GM19238 (cell line): Measurements from ENCODE around the gene TBC1D9B.

Source experiments
- DNase-seq: peaks from one replicate; pipeline ENCODE4 v3.0.0; 2011; ENCODE audit warnings: low spot score; ENCODE audit not compliant: insufficient read length

The TBC1D9B gene

DNA sequence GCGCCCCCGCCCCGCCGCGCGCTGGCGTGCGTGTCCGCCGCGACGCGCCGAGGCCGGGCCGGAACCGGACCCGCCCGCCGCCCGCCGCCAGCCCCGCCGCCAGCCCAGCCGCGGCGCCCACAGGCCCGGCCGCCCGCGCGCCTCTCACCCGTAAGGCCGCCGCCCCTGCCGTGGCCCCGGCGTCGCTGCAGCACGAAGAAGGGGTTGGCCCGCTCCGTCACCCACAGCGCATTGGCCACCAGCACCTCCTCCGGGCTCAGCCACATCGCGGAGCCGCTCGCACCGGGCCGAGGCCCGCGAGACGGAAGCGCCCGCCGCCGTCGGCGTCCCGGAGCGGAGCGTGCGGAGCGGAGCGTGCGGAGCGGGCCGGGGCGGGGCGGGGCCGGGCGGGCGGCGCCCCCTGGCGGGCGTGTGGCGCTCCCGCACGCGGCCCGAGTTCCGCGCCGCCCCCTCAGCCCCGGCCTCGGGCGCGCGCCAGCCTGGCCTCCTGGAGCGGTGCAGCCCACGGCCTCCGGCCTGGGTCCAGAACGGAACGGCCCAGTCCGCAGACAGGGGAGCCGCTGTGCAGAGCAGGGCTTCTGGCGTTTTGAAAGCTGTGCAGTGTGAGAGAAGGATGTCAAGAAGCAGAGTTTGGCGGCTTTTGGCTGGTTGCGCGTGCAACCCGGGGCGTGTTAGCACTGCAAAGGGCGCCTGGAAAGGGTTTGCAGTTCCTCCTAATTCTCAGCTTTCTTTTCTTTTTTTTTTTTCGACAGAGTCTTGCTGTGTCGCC, at the start of gene TBC1D9B:
TSS of gene TBC1D9B (minus strand) at position 342 of the 769 bp plus-strand sequence. CDS start at position 266, 76 bp downstream.
- peak; percentile 72 for DNase-seq

GRCh38 chr5:179955630-179956029, 47.9 kb upstream of the TBC1D9B start:
- DNase-seq = no peak

GRCh38 chr5:179955062-179955461, 47.4 kb upstream of the TBC1D9B start:
- DNase-seq = no peak

DNA sequence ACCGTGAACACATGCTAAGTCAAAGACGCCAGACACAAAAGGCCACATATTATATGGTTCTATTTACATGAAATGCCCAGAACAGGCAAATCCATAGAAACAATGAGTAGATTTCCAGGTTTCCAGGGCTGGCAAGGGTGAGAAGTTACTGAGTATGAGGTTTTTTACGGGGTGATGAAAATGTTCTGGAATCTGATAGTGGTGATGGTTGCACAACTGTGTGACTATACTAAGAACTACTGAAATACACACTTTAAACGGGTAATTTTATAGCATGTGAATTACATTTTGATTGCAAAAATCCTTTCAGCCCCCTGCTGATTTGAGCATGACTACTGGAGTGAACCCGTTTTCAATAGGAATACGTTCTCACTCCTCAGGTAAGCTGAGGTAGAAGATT, 46.7 kb upstream of the TBC1D9B start:
- no peak for DNase-seq

GRCh38 chr5:179953987-179954386, 46.3 kb upstream of the TBC1D9B start:
- DNase-seq = no peak

GRCh38 chr5:179936976-179937681, 29.4 kb upstream of the TBC1D9B start:
- DNase-seq = no peak

DNA sequence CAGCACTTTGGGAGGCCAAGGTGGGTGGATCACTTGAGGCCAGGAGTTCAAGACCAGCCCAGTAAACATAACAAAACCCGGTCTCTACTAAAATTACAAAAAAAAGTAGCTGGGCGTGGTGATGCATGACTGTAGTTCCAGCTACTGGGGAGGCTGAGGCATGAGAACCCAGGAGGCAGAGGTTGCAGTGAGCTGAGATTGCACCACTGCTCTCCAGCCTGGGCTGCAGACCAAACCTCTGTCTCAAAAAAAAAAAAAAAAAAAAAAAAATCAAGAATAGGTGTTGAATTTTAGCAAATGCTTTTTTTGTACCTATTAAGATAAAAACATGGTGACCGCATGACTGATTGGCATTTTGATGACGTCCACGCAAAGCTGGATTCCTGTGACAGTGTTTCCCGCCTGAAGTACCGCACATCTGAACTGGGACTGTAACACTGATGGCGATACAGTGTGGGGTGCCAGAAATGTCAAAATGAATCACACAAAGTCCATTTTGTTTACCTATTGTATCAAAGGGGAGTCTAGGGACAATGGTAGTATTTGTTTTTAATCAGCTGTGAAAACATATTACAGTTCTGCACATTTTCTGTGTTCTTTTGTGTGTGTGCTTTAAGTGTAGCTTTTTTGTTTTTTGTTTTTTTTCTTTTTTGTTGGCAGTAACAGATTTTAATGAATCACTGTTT, 23.2 kb upstream of the TBC1D9B start:
- DNase-seq = no peak

DNA sequence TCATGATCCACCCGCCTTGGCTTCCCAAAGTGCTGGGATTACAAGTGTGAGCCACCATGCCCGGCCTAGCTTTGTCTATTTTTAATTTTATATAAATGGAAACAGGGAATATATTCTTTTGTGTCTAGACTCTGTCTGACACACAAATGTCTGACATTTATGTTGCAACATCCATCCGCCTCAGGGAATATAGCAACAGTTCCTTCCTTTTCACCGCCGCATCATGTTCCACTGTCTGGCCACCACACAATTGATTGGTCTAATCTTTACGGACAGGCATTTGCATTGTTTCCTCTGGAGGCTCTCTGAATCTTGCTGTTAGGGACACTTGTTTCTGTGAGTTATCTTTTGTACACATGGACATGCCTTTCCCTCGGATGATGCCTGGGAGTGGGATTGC, 20.1 kb upstream of the TBC1D9B start:
- DNase-seq = no peak

- no peak for DNase-seq
Measured at GRCh38 chr5:179926657-179927056, 19.0 kb upstream of the TBC1D9B start.

GRCh38 chr5:179923436-179923835, 15.7 kb upstream of the TBC1D9B start:
- no peak for DNase-seq

DNA sequence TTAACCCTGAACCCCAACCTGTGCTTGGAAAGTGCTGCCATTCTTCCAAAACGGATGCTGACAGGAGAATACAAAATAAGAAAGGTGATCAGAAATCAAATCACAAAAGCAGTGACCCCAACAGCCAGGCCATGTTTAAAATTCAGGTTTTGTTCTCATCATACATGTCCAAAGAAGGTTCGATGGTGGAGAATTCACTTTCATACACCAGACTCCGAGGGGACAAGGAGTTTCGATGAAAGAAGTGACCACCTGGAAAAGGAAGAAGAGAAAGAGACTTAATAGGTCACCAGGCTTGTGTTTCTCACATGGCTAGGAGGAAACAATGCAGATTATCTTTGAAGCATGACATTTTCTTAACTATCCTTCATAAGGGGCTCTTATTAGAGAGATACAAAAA, 12.5 kb upstream of the TBC1D9B start:
- DNase-seq = no peak

GRCh38 chr5:179919487-179920060, 11.9 kb upstream of the TBC1D9B start:
- no peak for DNase-seq

GRCh38 chr5:179918742-179919486, 11.2 kb upstream of the TBC1D9B start:
- DNase-seq = no peak

DNA sequence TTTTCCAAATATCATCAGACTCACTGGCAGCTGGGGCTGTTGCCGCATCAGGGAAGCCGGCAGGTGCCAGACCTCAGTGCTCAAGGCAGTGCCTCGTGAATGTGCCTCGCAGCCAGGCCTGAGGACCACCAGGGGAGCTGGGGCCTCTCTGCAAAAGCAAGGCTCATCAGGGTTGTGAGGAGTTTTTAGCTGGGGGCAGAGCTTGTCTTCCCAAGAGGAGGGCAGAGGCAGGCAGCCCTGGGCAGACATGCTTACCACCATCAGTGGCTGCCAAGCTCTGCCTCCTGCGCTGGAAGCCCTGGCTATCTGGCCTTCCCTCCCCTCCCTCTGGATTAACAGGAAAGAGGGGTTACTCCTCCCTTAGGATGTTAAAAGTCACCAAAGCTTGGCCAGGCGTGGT, 8.8 kb upstream of the TBC1D9B start:
- DNase-seq = no peak

DNA sequence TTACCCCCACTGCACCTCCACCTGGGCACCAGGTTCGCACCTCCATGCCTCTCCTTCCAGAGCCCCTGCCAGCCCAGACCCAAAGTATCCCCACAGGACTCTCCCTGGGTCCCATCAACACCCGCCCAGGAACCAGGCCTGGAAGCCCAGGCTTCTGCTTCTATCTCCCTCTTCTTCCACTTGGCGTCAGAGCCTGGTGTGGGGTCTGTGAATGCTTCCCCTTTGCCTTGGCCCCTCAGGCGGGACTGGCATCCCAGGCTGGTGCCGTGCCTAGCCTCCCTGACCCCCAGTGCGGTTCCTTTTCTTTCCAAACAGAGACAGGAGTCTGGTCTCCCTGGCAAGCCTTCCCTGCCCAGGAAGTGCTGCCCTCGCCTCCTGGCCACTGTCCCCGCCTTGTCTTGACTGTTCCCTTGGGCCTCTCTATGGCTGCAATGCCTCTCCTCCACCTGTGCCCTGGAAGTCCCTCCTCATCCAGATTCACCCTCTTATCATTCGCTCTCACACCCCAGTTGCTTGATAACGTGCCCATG, 7.8 kb upstream of the TBC1D9B start:
- DNase-seq = no peak

- no peak for DNase-seq
Measured at GRCh38 chr5:179914032-179914755, 6.5 kb upstream of the TBC1D9B start.

- DNase-seq = no peak
Measured at GRCh38 chr5:179913461-179913860, 5.8 kb upstream of the TBC1D9B start.

DNA sequence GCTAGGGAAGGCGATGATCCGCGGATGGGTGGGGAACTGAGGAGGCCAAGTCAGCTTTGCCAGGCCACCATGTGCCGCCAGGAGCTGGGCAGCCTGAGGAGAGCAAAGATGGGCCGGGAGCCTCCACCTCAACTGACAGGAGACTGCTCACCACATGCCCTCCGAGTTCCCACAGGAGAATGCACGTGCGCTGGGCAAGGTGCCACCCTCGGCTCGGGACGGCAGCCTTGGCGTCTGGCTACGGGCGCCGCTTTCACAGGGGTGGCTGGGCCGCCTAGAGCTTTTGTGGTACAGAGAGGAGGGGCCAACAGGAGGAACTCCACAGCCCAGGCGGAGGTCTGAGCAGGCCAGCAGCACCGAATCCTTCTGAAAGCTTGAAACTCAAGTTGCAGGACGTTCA, 5.3 kb upstream of the TBC1D9B start:
- DNase-seq = no peak

DNA sequence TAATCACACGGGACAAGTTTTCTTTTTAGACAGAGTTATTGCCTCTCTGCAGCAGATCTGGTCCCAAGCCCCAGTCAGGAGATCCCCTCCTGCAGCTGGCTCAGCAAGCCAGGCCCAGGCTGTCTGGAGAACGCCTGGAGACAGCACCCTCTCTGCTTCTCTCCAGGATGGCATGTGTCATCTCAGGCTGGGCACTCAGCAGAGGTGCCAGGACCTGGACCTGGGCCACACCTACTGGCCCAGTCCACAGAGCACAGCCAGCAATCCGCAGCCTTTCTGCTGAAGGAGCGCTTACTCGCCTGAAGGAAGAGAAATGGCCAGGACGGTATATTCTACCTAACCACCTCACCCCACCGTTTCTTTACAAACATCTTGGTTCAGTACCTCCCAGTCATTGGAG, 4.7 kb upstream of the TBC1D9B start:
- no peak for DNase-seq

GRCh38 chr5:179909224-179909623, 1.5 kb upstream of the TBC1D9B start:
- DNase-seq = no peak
